Measurements from ENCODE around the gene ANK3. TPM values are rescaled to one million over a fixed set of nuclear protein-coding genes. Genes with fewer than 3 reads are reported as not detected.

The ANK3 gene
- total and polyA plus RNA-seq, 2 experiments from 2014 or later = 26.2 to 49.0 TPM

- no peaks in the 10 kb centered on the region for H3K36me3 ChIP-seq (replicated peaks; ENCODE audit: insufficient read depth, low read depth)
- no peak for DNase-seq (ENCODE audit: low spot score)
- H3K79me2 ChIP-seq = no peaks in the 10 kb centered on the region
- TF ChIP-seq EZH2 (IDR thresholded peaks at IDR 0.05; ENCODE audit: borderline replicate concordance) (no peak), EZH2phosphoT487 (IDR thresholded peaks at IDR 0.05; ENCODE audit: low read depth, severe bottlenecking, unreplicated experiment) (no peak), CTCF (IDR thresholded peaks at IDR 0.05; ENCODE audit: poor library complexity) (no peak)
- H4K20me1 ChIP-seq (ENCODE audit: insufficient read depth, poor library complexity, severe bottlenecking) = no peaks in the 10 kb centered on the region
- no peaks in the 10 kb centered on the region for H3K27me3 ChIP-seq
- H2AFZ ChIP-seq = no peak overlapping the region
- H3K9me3 ChIP-seq (ENCODE audit: low read depth) = no peaks in the 10 kb centered on the region
- no peaks in the 10 kb centered on the region for H3K9me2 ChIP-seq (replicated peaks; ENCODE audit: insufficient read depth)
- no peak overlapping the region for H3K4me2 ChIP-seq
- 48% methylated on average over 2 of the region's 2 CpGs for WGBS (ENCODE audit: low lambda C conversion rate, missing lambda C conversion rate)
- no peak overlapping the region for H3K4me3 ChIP-seq
- no peak overlapping the region for H3K27ac ChIP-seq
- H3K4me1 ChIP-seq (ENCODE audit: insufficient read depth) = no peaks in the 10 kb centered on the region
Observed at GRCh38 chr10:60338786-60339185, 50.9 kb downstream of the ANK3 start.

- TF ChIP-seq EZH2phosphoT487 (IDR thresholded peaks at IDR 0.05; ENCODE audit: low read depth, severe bottlenecking, unreplicated experiment) (no peak), EZH2 (IDR thresholded peaks at IDR 0.05; ENCODE audit: borderline replicate concordance) (no peak), CTCF (IDR thresholded peaks at IDR 0.05; ENCODE audit: poor library complexity) (no peak)
- Histone ChIP-seq H3K4me1 (ENCODE audit: insufficient read depth) (no peaks in the 10 kb centered on the region), H3K9me2 (replicated peaks; ENCODE audit: insufficient read depth) (no peaks in the 10 kb centered on the region), H3K27me3 (no peaks in the 10 kb centered on the region), H3K9me3 (ENCODE audit: low read depth) (no peaks in the 10 kb centered on the region), H2AFZ (no peak overlapping the region), H3K27ac (no peak overlapping the region), H3K79me2 (no peaks in the 10 kb centered on the region), H3K4me3 (no peak overlapping the region), H3K36me3 (replicated peaks; ENCODE audit: insufficient read depth, low read depth) (no peaks in the 10 kb centered on the region), H3K4me2 (no peak overlapping the region), H4K20me1 (ENCODE audit: insufficient read depth, poor library complexity, severe bottlenecking) (no peaks in the 10 kb centered on the region)
- no peak for DNase-seq (ENCODE audit: low spot score)
- WGBS (ENCODE audit: low lambda C conversion rate, missing lambda C conversion rate) = 59% methylated on average over 2 of the region's 2 CpGs
Observed at GRCh38 chr10:60338002-60338564, 51.6 kb downstream of the ANK3 start.

DNA sequence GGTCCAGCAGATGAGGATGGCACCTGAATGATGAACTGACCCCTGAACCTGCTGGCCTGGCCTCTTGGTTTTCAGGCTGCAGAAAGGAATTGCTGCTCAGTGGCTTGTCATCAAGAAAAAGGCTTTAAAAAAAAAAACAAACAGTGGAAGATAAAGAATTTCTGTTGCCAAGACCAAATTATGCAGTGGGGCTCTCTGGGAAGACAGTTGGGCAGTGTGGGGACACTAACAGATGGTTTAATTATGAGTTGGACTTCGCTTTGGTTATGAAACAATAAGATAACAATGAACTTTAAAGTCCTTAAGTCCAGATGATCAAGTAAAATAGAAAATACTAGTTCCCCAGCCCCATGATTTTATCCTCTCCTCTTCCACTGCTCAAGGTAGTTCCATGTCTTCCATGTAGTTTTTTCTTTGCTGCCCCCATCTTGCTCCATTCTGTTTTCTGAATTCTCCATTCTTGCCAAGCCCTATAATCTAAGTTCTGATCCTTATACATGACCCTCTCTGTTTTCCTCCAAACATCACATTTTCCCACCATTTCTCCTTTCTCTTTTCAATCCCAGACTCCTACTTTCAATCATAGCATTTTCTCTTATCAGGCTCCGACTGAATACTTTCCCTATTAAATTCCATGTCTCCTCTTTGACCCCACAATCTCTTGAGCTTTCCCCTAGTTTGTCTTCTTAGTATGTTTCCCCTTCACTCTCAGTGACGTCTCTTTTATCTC lies 52.6 kb downstream of the ANK3 start:
- no peak for DNase-seq (ENCODE audit: low spot score)
- 74% methylated on average over 3 of the region's 3 CpGs for WGBS (ENCODE audit: low lambda C conversion rate, missing lambda C conversion rate)

More for the DNA sequence above, 52.6 kb downstream of the ANK3 start:
- no peak for TF ChIP-seq EZH2phosphoT487 (IDR thresholded peaks at IDR 0.05; ENCODE audit: low read depth, severe bottlenecking, unreplicated experiment)
- TF ChIP-seq EZH2 (IDR thresholded peaks at IDR 0.05; ENCODE audit: borderline replicate concordance) = no peak
- no peak for TF ChIP-seq CTCF (IDR thresholded peaks at IDR 0.05; ENCODE audit: poor library complexity)
- Histone ChIP-seq H3K4me3 (no peak overlapping the region), H2AFZ (no peak overlapping the region), H3K27ac (no peak overlapping the region), H3K79me2 (no peaks in the 10 kb centered on the region), H3K36me3 (replicated peaks; ENCODE audit: insufficient read depth, low read depth) (no peaks in the 10 kb centered on the region), H3K27me3 (no peaks in the 10 kb centered on the region), H3K9me2 (replicated peaks; ENCODE audit: insufficient read depth) (no peaks in the 10 kb centered on the region), H3K4me2 (no peak overlapping the region), H4K20me1 (ENCODE audit: insufficient read depth, poor library complexity, severe bottlenecking) (no peaks in the 10 kb centered on the region), H3K4me1 (ENCODE audit: insufficient read depth) (no peaks in the 10 kb centered on the region), H3K9me3 (ENCODE audit: low read depth) (no peaks in the 10 kb centered on the region)
